ENCODE results near the gene BMERB1. TPM values are rescaled to one million over a fixed set of nuclear protein-coding genes. Genes with fewer than 3 reads are reported as not detected.

BMERB1 gene
- total and polyA plus RNA-seq, 2 experiments from 2014 or later, result 17.3 to 28.1 TPM

GRCh38 chr16:15564604-15565339 is 130.4 kb downstream of the BMERB1 start:
- Mint-ChIP-seq H3K27me3 (ENCODE audit: insufficient read depth, low read depth, poor library complexity) (peaks cover 3% of the 10 kb centered on the region), H3K4me1 (peaks cover 17% of the 10 kb centered on the region), H3K27ac (no peak overlapping the region), H3K4me3 (no peak overlapping the region), H3K36me3 (ENCODE audit: low read depth) (peaks cover 5% of the 10 kb centered on the region; the same call in 2 of the 3 replicates), H3K9me3 (no peaks in the 10 kb centered on the region)
- no peak overlapping the region for H2AFZ ChIP-seq
- TF ChIP-seq CTCF (conservative IDR thresholded peaks at IDR 0.05; ENCODE audit: low read depth in 2 of 2) (no peak), ZNF114 (CRISPR knock-in tag; IDR thresholded peaks at IDR 0.05) (no peak), NANOG (IDR thresholded peaks at IDR 0.05; ENCODE audit: borderline replicate concordance) (no peak), EZH2phosphoT487 (IDR thresholded peaks at IDR 0.05; ENCODE audit: unreplicated experiment) (no peak), CREB1 (CRISPR knock-in tag; IDR thresholded peaks at IDR 0.05; ENCODE audit: low read depth) (no peak), ZNF331 (CRISPR knock-in tag; IDR thresholded peaks at IDR 0.05; ENCODE audit: low read depth) (no peak), POLR2AphosphoS5 (IDR thresholded peaks at IDR 0.05; ENCODE audit: low read depth) (no peak), ZNF462 (CRISPR knock-in tag; IDR thresholded peaks at IDR 0.05) (no peak), JUNB (IDR thresholded peaks at IDR 0.05; ENCODE audit: unreplicated experiment) (no peak), EZH2 (IDR thresholded peaks at IDR 0.05; ENCODE audit: low read depth, unreplicated experiment) (no peak), REST (IDR thresholded peaks at IDR 0.05; ENCODE audit: unreplicated experiment) (no peak), ETS1 (IDR thresholded peaks at IDR 0.05) (no peak), STAT1 (IDR thresholded peaks at IDR 0.05; ENCODE audit: unreplicated experiment) (no peak)
- no peaks in the 10 kb centered on the region for H3K79me2 ChIP-seq (replicated peaks; ENCODE audit: insufficient read depth)
- no peak overlapping the region for H3K27ac ChIP-seq (ENCODE audit: low read depth)
- ATAC-seq, result peak; percentile 72
- no peaks in the 10 kb centered on the region; the same call in 1 of the 2 replicates for H4K20me1 ChIP-seq (replicated peaks; ENCODE audit: insufficient read depth)
- no peaks in the 10 kb centered on the region for H3F3A ChIP-seq (replicated peaks; ENCODE audit: low read depth)
- no peak overlapping the region for H3K4me2 ChIP-seq
- H3K4me1 ChIP-seq (ENCODE audit: insufficient read depth), result peaks cover 5% of the 10 kb centered on the region; the same call in 1 of the 2 replicates
- DNase-seq (ENCODE audit: low spot score), result no peak
- no peaks in the 10 kb centered on the region for H3K36me3 ChIP-seq (ENCODE audit: insufficient read depth)
- no peak overlapping the region for H3K4me3 ChIP-seq
- no peaks in the 10 kb centered on the region for H3K27me3 ChIP-seq (ENCODE audit: insufficient read depth)
- no peaks in the 10 kb centered on the region for H3K9me2 ChIP-seq (ENCODE audit: insufficient read depth)
